Sciatic nerve (tissue), 2 donors: ENCODE results near the gene BTN1A1. TPM values are rescaled to one million over a fixed set of nuclear protein-coding genes. Genes with fewer than 3 reads are reported as not detected.
A peak's percentile ranks its signal among the peaks of the same experiment; 100 is the strongest.
"Not testable (repeated sequence)": the region's sequence is repeated elsewhere in the genome, so short reads cannot be mapped to it uniquely, and the experiment has no call there.

ENCODE experiments used
- ATAC-seq: fragments of 200-7000 bp; cut with Tn5 transposase; one replicate; pipeline ENCODE4 v1.9.1; 2020; ENCODE audit warnings: mild to moderate bottlenecking, moderate library complexity
- DNase-seq: peaks from one replicate; pipeline ENCODE4 v3.0.0-alpha.2; 2020; ENCODE audit warnings: low spot score
- intact Hi-C: fragments of 100-400 bp; cut with DNase I; formaldehyde crosslinking; loops from one replicate; pipeline ENCODE4 v1.14.2; 2022
- total RNA-seq: library from RNA; stranded (reverse); fragmentation: NEBNext Ultra II Directional; extraction: Animal tissue kit (Norgen Biotek cat#: 25700); gene quantifications from one replicate; pipeline ENCODE4 v1.2.1, GENCODE V29; 2021
- donor health status: DM: no; HTN: no; CAD: no.
- donor health status: DM: no; HTN: no; CAD: no.

BTN1A1 gene
- total RNA-seq, 1 donor from 2014 or later, result not detected

DNA sequence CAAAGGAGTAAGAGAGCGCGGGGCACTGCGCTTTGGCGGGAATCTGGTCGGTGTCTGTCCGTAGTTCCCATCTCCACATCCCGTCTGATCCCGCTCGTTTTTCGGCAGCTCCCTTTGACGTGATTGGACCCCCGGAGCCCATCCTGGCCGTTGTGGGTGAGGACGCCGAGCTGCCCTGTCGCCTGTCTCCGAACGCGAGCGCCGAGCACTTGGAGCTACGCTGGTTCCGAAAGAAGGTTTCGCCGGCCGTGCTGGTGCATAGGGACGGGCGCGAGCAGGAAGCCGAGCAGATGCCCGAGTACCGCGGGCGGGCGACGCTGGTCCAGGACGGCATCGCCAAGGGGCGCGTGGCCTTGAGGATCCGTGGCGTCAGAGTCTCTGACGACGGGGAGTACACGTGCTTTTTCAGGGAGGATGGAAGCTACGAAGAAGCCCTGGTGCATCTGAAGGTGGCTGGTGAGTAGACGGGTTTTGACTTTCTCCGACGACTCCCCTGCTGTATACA is 1.4 kb downstream of the BTN1A1 start:
- peak; percentile 77 for ATAC-seq
- peak; percentile 65 for DNase-seq
- intact Hi-C loops, result no loop called here

DNA sequence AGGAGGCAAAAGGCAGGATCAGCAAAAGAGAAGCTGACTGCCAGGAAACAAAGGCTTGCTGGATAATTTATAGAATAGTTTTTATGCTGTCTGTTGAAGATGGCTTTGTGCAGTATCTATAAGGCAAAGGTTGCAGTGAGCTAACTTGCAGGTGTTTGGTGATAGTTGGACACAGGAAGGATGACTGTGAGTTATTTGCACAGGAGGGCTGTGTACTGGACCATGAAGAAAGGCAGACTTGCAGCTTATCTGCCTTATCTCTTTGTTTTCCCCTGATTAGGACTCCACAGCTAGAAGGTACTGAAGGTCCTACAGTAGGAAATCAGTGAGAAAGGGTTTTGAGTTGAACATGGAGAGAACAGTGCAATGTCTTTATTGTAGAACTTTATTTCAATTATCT is 2.1 kb downstream of the BTN1A1 start:
- DNase-seq, result no peak
- intact Hi-C loops, result no loop called here
- ATAC-seq, result no peak

DNA sequence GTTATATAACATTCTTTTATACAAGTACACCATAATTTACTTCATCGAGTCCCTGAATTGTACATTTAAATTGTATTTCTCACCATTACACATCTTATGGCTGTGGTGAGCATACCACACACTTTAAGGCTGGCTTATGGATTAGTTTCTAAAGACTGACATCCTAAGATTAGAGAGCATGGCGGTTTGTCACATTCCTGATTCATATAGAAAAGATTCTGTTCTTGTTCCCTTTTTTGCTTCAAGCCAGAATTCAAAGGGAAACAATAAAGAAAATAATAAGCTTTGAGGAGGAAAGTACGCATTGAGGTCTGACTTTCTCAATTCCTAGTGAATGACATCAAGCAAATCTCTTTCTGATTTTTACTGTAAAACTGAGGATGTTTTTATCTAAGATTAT is 2.5 kb downstream of the BTN1A1 start:
- DNase-seq (no peak), ATAC-seq (no peak)
- intact Hi-C loops, result no loop called here

DNA sequence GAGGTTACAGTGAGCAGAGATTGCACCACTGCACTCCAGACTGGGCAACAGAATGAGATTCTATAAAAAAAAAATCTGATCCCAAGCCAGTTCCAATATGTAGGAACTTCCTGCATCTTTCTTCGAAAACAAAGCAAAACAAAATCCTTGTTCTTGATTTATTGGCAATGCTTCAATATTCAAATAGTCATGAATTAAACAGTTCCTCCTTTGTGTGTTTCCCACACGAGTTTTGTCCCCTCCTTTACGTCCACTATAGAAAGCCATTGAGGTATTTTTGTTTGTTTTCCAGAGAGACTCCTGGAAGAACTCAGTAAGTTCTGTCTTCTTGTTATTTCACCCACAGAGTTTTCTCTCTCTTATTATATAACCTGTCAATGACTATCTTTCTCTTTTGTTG is 7.6 kb downstream of the BTN1A1 start:
- no peak for ATAC-seq
- intact Hi-C loops, result no loop called here
- no peak for DNase-seq

DNA sequence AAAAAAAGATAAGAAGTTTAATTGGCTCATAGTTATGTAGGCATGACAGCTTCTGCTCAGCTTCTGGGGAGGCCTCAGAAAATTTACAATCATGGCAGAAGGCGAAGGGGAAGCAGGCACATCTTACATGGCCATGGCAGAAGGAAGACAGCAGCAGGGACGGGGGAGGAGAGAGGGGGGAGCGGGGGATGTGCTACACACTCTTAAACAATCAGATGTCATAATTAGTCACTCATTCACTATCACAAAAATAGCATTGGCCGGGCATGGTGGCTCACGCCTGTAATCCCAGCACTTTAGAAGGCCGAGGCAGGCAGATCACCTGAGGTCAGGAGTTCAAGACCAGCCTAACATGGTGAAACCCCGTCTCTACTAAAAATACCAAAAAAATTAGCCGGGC is 10.9 kb downstream of the BTN1A1 start:
- intact Hi-C loops, result loop anchor here (2.0 kb wide), 1 partner anchor 44 kb away; no protein-coding TSS in a partner anchor
- not testable (repeated sequence) for ATAC-seq, DNase-seq

DNA sequence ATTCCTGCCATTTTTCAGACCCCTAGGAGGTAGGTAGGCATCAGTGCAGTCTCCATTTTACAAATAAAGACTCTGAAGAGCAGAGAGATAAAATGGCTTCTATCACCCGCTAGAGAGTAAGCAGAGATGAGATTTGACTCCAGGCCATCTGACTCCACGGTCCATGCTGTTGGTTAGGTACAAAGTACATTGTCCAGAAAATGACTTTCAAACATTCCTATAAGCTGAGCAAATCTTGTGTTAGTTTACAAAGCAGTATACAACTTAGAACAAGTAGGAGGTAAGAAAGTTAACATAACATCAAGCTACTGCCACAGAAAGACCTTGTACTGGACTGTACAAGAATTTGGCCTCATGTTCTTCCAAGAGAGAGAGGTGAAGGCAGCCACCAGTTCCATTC is 14.9 kb downstream of the BTN1A1 start:
- ATAC-seq, result no peak
- DNase-seq, result no peak
- intact Hi-C loops, result no loop called here

DNA sequence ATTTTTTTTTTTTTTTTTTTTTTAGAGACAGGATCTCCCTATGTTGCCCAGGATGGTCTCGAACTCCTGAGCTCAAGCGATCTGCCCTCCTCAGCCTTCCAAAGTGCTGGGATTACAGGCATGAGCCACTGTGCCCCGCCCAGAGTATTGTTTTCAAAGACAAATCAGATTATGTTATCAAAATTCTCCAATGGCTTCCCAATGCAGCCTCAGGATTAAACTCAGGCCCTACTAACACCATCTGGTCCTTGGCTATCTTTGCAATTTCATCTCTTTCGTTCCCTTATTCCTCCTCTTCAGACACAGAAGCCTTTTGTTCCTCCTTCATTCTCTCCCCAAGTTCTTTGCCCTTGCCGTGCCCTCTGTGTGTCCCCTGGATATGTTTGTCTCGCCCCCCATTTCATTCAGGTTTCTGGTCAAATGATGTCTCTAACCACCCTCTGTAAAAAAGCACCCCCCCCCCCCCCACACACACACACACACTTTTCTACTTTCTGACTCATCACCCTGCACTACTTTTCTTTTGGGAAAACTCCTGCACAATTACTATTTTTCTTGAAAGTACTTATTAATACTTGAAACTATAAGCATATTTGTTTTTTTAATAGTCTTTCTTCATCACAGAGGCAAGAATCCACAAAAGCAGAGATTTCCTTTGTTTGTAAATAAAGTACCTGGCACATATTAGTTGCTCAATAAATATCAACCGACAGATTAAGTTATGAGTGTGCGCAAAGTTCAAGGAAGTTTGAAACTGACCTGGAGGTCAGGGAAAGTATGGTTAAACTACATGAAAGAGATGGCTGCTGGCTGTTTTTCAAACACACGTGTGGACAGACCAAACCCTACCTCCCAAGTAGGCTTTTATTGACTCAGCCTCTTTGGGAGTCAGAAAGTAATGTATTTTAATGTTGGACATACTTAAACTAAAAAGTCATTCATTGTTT is 16.7 kb downstream of the BTN1A1 start:
- intact Hi-C loops, result no loop called here
- no peak for ATAC-seq
- no peak for DNase-seq

DNA sequence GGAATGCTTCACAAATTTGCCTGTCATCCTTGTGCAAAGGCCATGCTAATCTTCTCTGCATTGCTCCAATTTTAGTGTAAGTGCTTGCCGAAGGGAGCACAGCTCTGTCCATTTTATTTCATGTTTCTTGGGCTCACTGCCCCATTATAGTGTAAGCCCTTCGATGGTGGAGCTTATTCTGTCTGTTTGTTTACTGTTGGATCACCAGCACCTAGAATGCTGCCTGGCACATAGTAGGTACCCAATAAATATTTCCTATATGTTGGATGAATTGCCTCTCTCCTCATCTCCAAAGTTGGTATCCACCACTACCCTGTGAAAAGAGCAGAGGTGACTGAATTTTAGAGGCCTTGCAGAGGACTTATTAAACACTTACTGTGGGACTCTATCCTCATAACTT is 19.3 kb downstream of the BTN1A1 start:
- DNase-seq (no peak), ATAC-seq (no peak)
- intact Hi-C loops, result no loop called here

DNA sequence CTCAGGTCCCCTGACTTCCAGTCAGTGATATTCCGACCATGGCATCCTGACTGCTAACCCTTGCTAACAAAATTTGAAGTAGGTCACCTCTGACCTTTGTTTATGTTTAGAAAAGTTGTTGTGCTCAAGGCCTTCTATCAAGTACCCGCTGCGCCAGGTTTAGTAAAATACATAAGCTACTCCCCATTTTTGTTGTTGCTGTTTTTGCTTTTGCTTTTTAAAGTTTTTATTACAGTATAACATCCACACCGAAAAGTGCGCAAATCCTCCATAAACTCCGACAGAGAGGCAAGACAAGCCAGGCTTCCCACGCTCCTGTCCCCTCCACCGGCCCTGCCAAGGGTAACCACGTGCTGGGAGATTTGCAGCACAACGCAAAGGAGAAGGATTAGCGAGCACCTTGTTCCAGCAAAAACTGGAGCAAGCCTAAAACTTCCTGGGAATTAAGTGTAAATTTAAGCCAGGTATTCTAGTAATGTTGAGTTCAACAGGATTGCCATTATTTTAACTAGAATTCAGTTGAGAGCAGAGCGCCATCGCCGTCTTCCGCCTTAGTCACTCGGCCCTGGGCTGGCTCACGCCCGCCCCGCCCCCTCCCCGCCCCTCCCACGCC is 20.2 kb downstream of the BTN1A1 start:
- ATAC-seq (peak; percentile 58), DNase-seq (peak; percentile 78)
- intact Hi-C loops, result no loop called here

DNA sequence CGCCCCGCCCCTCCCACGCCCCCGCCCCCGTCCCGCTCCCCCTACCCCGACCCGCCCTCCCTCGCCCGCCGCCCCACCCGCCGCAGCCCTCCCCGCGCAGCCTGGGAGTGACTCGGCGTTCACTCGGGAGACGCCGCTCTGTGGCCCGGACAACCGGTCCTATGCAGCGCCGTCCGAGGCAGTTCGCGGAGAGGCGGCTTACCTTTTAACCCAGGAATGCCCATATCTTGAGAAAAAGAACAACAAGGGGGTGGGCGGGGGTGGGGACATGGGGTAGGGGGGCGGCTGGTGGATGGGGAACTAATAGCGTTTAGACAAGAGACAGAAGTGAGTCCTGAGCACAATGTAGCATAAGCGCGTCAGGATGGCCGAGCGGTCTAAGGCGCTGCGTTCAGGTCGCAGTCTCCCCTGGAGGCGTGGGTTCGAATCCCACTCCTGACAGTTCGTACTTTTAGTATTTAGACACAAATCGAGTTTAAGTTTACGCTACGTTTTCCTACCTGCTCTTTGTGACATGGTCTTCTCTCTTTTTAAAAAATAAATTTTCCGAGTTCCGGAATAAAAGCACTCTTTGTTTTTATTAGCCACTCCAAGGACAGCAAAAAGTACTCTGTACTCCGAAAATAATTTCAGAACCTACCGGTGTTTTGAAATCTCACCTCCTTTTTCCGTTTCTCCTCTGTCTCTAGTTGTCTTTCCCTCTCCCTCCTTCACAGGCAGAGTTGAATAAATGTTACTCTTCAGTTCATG is 20.9 kb downstream of the BTN1A1 start:
- peak; percentile 92 for DNase-seq
- ATAC-seq, result peak; percentile 93
- intact Hi-C loops, result no loop called here

DNA sequence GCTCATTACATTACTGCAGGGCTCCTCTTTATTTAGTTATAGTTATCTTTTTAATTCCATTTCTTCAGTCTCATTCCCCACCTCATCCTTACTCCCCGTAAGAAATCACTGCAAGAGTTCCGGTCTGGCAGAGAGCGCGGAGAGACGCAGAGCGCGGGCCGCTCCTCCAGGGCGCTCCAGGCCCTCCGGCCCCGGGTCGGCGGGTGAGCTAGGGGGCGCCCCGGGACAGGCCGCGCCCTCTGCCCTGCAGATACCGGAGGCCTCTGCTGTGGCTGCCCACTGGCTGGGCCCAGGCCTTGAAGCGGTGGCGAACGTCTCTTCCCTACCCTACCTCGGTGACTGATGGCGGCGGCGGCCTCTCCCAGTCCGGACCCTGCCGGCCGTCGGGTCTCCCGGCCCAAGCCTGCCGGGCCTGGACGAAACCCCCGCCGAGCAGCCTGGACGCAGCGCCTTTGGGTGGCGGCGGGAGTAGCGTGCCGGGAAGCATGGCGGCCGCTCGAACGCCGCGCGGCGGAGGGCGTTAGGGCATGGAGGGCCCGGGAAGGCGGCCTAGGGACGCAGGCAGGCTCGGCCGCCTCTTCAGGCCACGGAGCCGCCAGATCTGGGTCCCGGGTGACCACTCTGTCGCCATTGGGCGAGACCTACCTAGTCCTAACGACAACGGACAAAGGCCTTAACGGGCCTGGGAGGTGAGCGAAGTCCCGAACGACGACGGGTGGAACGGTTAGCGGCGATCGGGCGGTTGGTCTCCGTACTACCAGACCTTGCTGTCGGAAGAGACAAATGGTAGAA is 21.7 kb downstream of the BTN1A1 start:
- intact Hi-C loops, result no loop called here
- DNase-seq, result peak; percentile 89
- ATAC-seq, result peak; percentile 95

DNA sequence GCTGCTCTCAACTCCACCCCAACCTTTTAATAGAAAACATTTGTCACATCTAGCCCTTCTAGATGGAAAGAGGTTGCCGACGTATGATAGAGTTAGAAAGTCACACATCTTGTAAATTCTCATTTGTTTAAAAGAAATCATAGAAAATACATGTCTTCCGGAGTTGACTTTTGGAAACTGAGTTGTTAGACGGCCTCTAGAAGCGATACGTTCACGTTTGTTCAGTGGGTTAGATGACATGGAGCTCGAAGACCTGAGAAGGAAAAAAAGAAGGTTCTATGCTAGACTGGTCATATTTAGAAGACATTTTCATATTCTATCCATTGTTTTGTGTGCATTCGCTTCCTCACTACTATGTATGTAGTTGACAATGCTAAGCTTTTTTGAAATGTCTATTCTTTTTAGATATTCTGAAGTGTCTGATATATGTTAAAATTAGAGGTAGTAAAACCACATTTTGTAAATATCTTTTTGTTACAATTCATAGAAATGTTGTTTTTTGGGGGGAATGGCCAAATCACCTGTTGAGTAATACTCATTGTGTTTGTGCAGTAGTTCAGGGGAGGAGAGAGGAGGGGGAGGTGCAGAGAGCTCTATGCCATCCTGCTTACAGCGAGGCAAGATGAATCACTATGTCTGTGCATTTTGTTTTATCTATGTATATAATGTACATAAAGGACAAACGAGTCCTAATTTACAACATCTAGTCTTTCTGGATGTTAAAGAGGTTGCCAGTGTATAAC is 22.6 kb downstream of the BTN1A1 start:
- ATAC-seq, DNase-seq, intact Hi-C loops: not testable (repeated sequence)

DNA sequence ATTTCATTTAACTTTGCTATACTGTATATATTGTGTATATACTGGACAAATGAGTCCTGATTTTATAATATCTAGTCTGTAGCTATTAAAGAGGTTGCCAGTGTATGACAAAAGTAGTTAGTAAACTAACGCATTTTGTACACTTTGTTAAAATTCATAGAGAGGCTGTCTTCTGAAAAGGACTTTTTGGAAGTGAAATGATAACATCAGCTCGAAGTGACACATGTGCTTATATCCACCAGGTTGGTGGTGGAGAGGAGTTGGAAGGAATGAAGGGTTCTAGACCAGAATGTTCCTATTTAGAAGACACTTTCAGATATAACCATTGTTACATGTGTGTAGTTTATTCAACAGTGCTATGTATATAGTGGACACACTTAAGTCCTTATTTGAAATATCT is 24.2 kb downstream of the BTN1A1 start:
- DNase-seq, ATAC-seq, intact Hi-C loops: not testable (repeated sequence)

DNA sequence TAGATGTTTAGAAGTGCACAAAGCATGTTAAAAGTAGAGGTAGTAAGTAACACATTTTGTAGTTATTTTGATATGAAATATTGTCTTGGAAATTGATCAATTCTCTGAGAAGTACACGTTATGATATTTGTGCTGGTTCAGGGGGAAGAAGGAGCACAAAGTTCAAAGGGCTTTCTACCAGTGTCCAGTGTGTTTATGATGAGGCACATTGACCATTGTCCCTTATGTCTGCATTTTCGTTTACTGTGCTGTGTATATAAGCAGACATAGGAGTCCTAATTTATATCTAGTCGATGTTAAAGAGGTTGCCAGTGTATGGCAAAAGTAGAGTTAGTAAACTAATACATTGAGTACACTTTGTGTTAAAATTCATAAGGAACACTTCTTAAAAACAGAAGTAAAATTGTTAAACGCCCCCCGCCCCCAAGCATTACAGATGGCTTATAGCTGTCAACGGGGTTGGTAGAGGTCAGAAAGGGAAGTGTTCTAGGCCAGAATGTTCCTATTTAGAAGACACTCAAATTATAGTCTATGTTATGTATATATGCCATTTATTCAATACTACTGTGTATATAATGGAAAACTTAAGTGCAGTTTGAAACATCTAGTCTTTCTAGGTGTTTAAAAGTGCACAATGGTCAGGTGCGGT is 24.7 kb downstream of the BTN1A1 start:
- DNase-seq, result no peak
- no peak for ATAC-seq

DNA sequence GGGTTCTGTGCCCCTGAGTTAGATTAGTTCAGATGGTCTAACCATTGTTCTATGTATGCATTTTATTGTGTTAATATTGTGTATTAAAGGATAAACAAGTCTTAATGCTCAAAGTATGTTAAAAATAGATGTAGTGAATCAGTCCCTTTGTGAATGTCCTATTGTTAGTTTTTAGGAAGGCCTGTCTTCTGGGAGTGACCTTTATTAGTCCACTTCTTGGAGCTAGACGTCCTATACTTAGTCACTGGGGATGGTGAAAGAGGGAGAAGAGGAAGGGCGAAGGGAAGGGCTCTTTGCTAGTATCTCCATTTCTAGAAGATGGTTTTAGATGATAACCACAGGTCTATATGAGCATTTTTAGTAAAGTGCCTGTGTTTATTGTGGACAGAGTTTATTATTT is 25.7 kb downstream of the BTN1A1 start:
- DNase-seq, result no peak
- ATAC-seq, result no peak
- intact Hi-C loops, result no loop called here

More for the DNA sequence above, 24.7 kb downstream of the BTN1A1 start:
- intact Hi-C loops, result no loop called here

DNA sequence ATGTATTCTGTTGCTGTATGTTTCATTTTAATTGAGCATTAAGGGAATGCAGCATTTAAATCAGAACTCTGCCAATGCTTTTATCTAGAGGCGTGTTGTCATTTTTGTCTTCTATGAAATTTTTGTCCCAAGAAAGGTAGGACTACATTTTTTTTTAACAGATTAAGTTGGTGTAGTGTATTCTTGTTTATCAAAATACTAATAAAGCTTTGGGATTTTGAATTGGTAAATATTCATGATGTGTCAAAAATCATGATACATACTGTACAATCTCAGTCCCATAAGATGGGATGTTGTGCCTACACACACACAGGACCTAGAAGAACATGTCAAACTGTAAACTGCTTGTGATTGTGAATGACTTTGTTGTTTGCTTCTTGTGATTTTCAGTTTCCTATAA is 26.8 kb downstream of the BTN1A1 start:
- intact Hi-C loops, result no loop called here
- DNase-seq (no peak), ATAC-seq (no peak)

DNA sequence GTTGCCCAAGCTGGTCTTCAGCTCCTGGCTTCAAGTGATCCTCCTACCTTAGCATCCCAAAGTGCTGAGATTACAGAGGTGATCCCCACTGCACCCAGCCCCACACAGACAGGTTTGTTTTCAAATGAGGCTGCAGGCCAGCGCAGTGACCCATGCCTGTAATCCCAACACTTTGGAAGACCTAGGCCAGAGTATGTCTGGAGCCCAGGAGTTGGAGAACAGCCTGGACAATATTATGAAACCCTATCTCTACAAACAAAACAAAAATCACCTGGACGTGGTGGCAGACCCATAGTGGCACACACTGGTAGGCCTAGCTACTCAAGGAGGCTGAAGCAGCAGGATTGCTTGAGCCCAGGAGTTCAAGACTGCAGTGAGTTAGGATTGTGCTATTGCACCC is 30.1 kb downstream of the BTN1A1 start:
- ATAC-seq (no peak), DNase-seq (no peak)
- intact Hi-C loops, result no loop called here

DNA sequence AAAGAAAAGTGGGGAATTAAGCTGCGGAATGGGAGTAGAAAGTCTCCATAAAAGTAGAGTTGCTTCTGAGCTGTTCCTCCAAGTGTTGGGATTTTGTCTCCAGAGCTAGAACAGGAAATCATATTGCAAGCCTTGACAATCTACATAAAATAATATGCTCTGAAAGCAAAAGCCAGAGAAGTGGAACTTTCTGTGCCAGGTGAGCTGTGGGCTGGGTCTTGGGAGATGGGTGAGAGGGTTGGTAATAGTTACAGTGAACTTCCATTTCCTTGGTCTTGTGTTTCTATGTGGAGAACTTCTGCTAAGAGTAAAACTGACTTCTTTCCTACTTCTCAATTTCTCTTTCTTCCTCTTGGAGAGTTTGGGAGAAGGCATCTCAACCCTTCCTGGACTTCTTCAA is 31.8 kb downstream of the BTN1A1 start:
- intact Hi-C loops, result no loop called here
- no peak for ATAC-seq
- no peak for DNase-seq
